ENCODE data around the gene EIF4G3.
"Not testable (repeated sequence)": the region's sequence is repeated elsewhere in the genome, so short reads cannot be mapped to it uniquely, and the experiment has no call there.

The EIF4G3 gene, protein sequence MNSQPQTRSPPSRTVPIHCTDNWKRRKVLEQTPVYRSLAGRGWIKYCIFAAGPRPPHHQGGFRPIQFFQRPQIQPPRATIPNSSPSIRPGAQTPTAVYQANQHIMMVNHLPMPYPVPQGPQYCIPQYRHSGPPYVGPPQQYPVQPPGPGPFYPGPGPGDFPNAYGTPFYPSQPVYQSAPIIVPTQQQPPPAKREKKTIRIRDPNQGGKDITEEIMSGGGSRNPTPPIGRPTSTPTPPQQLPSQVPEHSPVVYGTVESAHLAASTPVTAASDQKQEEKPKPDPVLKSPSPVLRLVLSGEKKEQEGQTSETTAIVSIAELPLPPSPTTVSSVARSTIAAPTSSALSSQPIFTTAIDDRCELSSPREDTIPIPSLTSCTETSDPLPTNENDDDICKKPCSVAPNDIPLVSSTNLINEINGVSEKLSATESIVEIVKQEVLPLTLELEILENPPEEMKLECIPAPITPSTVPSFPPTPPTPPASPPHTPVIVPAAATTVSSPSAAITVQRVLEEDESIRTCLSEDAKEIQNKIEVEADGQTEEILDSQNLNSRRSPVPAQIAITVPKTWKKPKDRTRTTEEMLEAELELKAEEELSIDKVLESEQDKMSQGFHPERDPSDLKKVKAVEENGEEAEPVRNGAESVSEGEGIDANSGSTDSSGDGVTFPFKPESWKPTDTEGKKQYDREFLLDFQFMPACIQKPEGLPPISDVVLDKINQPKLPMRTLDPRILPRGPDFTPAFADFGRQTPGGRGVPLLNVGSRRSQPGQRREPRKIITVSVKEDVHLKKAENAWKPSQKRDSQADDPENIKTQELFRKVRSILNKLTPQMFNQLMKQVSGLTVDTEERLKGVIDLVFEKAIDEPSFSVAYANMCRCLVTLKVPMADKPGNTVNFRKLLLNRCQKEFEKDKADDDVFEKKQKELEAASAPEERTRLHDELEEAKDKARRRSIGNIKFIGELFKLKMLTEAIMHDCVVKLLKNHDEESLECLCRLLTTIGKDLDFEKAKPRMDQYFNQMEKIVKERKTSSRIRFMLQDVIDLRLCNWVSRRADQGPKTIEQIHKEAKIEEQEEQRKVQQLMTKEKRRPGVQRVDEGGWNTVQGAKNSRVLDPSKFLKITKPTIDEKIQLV (N-terminal part only)

DNA sequence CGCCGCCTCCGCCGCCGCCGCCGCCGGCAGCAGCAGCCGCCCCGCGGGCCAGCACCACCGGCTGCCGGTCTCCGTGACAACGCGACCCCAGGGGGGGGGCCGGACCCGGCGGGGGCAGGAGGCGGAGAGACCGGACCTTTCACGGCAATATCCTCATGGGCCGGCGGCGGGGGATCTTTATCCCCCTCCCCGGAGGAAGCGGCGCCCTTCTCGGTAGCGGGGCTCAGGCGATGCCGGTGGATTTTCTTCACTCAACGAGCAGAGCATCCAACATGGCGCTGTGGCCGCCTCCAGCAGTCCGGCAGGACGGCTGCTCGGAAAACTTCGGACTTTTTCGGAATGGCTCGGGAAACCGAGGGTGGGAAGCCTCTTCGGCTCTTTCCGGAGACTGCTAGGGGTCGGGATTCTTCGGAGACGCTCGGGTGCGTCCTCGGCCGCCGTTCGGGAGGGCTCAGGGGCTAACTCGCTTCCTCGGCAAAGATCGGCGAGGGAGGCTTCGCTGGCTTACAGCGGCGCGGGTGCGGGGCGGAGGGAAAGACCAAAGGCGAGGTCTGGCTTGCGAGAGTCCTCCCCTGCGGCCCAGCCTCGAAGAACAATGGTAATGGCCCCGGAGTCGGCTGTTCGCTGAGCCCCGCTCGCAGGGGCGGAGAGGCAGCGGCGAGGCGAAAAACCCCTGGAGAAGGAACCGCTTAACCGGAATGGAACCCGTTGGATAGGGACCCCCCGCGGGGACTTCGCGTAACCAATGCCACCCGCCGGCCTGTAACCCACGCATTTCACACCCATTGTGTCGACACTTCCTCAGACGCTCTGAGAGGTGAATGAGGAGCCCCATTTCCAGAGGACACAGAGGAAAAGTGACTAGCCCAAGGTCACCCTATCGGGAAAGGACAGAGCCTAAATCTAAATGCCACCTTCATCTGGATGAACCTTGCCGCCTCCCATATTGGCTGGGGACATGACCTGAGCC, at the start of gene EIF4G3:
Gene EIF4G3, minus strand, starts transcription at position 312 of the 970 bp plus-strand sequence. CDS start 174,155 bp downstream, outside the sequence.
- DNase-seq = peak; percentile 97

DNA sequence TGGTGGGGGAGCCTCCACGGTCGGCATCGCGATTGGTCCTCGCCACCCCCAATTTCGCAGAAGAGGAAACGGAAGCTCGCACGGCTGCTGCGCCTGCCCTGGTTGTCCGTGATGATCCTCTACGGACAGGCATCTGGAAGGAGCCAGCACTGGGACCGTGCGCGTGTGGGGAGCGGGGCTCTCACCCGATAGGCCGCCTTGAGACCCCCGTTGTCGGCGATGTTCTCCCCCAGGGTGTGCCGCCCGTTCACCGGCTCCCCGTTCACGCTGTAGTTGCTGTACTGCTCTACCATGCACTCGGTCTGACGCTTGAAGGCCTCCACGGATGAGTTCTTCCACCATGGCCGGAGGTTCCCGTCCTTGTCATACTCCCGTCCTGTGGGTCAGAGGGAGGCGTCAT, 48.4 kb upstream of the EIF4G3 start:
- DNase-seq = no peak

DNA sequence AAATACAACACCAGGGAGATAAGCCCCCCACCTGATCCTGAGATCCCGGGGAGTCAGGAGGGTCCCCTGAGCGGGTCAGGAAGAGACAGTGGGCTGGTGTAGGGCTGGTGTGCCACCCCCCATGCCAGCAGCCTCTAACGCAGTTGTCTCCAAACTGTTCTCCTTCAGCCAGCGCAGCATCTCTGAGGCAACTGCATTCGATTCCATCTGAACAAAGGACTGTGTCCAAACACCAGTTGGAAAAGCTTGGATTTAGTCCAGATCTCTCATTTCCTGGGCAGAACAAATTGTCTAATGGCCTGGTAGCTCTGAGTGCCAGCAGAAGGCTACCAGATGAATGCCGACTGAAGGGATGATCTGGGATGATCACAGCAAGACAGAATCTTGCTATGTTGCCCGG, 44.1 kb upstream of the EIF4G3 start:
- no peak for DNase-seq

DNA sequence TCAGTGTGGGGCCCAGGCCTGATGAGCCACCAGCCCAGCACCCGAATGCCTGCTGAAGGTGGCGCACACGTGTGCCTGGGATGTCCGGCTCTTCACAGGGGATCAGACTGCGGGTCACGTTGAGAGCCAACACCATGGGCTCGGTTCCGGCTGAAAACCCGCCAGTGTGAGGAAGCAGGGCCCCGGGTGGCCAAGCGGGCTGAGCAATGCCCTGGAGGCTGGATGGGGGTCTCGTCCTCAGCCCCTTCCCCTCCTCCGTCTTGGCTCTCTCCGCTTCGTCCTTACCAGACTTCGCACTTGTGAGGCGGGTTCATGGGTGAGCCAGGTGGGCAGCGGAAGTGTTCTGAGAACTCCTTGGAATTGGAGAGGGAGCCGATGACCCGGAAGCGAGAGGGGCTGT, 43.0 kb upstream of the EIF4G3 start:
- DNase-seq = no peak

GRCh38 chr1:21217812-21218596, 41.3 kb upstream of the EIF4G3 start:
- DNase-seq = no peak

DNA sequence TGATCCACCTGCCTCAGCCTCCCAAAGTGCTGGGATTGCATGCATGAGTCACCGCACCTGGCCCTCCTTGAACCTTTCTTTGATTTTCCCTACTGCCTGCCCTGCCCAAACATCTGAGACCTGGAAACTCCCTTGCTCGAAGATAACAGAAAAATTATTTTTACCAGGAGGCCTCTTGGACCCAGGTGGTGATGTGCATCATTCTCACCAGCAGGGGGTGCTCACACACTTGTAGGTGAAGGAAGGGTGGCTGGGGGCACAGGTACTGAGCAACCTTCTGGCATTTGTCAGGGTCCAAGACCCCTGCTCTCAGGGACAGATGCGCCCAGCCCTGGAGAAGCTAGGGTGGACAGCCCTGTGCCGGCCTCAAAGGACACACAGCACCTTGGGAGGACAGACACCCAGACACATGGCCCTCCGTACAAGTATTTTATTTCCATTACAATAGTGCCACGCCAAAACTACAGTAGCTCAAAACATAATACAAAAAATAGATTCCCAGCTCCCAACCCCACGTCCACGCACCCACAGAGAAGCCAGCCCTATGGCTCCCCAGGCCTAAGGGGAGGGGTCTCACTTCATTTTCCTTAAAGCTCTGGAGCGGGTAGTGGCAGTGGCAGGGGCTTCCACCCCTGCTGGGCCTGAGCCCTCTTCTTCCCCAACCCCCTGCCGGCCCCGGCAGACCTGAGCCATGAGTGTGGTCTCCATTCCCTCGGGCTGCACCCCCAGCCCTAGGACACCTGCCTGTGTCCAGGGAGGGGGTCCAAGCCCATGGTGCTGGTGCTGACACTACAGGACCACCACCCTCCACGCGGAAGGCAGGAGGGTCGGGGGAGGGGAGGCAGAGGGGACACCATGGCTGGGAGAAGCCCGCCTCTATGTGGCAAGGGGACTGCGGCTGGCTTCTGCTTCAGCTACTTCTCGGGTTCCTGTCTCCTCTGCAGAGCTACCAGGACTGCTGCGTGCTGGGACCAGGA, 40.4 kb upstream of the EIF4G3 start:
- peak; percentile 52 for DNase-seq

GRCh38 chr1:21212126-21212525, 35.4 kb upstream of the EIF4G3 start:
- no peak for DNase-seq

GRCh38 chr1:21208137-21208700, 31.5 kb upstream of the EIF4G3 start:
- DNase-seq = not testable (repeated sequence)

GRCh38 chr1:21206117-21206516, 29.4 kb upstream of the EIF4G3 start:
- no peak for DNase-seq

GRCh38 chr1:21205416-21205815, 28.7 kb upstream of the EIF4G3 start:
- DNase-seq = no peak

GRCh38 chr1:21201650-21202049, 25.0 kb upstream of the EIF4G3 start:
- no peak for DNase-seq

GRCh38 chr1:21201238-21201637, 24.5 kb upstream of the EIF4G3 start:
- not testable (repeated sequence) for DNase-seq

GRCh38 chr1:21200767-21201166, 24.1 kb upstream of the EIF4G3 start:
- DNase-seq = no peak

DNA sequence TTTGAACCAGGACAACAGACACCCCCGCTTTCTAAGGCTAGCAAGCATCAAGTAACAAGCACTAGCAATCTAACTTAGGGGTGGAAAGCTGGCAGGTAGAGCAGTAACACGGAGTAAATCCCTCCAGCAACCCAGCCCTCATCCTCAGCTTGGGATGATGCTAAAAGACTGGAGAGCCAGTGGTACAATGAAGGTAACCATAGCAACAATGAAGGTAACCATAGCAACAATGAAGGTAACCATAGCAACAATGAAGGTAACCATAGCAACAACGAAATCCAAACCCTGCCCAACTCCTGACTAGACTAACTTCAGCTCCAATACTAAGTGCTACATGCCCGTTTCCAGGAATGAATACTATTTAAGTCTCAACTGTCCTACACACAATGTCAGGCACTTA, 22.2 kb upstream of the EIF4G3 start:
- no peak for DNase-seq

GRCh38 chr1:21192871-21193270, 16.2 kb upstream of the EIF4G3 start:
- DNase-seq = no peak

- DNase-seq = no peak
Measured at GRCh38 chr1:21192284-21192683, 15.6 kb upstream of the EIF4G3 start.

DNA sequence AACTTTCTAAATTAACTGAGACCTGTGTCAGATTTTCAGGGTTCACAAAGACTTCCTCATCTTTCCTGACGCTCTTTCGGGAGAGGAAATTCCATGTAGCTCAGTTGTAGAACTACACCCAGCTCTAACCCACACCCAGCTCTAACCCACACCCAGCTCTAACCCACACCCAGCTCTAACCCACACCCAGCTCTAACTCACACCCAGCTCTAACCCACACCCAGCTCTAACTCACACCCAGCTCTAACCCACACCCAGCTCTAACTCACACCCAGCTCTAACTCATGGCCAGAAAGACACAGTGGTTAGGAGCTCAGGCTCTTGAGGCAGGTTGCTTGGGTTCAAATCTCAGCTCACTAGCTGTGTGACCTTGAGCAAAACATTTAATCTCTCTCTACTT, 14.1 kb upstream of the EIF4G3 start:
- DNase-seq = not testable (repeated sequence)

GRCh38 chr1:21189906-21190500, 13.3 kb upstream of the EIF4G3 start:
- no peak for DNase-seq

GRCh38 chr1:21189421-21189820, 12.7 kb upstream of the EIF4G3 start:
- no peak for DNase-seq

All from CD4-positive, alpha-beta T cell treated with Interferon gamma for 1 hour (primary cell).